ENCODE results near the gene RASSF5.

RASSF5 gene

DNA sequence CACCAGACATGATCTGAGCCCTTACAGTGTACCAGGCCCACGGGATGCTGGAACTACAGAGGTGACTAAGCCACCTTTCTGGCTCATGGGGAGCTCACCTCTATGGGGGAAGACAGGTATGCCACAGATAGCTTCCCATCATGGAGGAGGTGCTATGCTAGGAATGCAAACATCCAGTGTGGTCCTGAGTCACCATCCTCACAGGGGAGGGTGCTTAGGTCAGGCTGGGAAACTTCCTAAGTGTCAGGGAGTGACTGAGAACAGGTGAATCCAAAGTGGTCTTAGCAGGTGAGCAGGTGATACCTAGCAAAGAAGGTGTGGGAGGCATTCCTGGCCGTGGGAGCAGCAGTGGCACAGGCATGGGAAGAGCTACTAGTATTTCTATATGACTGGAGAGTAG is 8.6 kb upstream of the RASSF5 start:
- no peak for DNase-seq

DNA sequence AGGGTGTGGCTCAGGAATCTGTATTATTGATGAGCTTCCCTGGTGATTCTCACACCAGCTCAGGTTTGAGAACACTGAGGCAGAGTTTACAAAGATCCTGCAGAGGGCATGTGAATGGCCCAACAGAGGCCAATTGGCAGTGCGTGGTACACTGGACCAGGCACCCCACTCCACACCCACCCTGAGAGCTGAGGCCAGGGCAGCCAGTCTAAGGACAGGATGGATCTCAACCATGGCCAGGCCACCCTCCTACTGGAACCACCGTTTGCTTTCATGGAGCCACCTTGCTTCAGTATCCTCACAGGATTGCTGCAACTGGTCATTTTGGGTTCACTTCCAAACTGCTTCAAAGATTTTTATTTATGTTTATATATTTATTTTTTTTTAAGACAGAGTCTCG is 7.3 kb upstream of the RASSF5 start:
- no peak for DNase-seq

DNA sequence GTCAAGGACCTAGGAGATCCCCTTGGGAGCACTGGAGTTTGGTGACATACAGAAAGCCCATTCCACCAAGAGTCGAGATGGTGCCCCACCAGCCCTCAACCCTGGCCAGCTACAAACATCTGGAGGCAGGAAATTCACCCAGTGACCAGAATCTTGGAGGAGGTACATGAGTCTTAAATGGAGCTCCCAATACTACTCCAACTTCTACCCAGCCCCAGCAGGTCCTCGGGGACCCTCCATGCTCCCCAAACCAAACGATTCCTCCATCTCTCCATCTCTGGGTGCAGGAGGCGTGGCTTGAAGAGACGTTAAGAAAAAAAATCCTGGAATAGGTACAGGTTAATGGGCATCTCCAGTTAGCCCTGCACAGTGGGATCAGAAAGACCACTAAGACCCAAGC is 5.5 kb upstream of the RASSF5 start:
- no peak for DNase-seq

DNA sequence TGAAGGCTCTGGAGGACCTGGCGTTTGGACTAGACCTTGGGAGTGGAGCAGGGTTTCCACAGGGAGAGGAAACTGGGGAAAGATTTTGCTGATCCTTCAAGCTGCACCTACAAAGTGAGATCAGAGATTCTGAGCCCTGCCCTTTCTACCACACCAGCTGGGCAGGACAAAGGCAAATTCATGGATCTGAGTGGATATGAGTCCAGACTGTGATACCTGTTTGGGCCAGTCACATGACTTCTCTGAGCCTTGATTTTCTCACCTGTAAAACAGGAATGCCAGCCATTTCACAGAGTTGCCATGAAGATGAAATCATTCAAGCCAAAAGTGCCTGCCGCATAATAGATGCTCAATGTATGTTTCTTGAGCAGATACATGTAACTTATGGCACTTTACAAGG is 4.9 kb upstream of the RASSF5 start:
- DNase-seq, result no peak

DNA sequence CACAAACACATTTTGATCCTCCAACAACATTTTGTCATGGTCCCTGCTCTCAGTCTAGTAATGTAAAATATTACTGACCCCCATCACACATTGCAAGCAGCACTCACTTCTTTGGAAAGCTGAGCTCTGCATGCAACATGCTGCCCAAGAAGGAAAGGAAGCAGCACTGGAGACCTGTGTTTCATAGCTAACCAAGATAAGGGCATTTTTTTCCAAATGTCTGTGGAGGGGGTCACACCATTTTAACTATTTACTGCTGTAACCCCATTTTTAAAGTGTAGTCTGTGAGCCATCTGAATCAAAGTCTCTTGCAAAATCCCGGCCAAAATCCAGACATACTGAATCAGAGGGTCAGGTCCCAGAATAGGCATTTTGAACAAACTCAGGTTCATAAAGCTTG is 4.5 kb upstream of the RASSF5 start:
- DNase-seq, result no peak

DNA sequence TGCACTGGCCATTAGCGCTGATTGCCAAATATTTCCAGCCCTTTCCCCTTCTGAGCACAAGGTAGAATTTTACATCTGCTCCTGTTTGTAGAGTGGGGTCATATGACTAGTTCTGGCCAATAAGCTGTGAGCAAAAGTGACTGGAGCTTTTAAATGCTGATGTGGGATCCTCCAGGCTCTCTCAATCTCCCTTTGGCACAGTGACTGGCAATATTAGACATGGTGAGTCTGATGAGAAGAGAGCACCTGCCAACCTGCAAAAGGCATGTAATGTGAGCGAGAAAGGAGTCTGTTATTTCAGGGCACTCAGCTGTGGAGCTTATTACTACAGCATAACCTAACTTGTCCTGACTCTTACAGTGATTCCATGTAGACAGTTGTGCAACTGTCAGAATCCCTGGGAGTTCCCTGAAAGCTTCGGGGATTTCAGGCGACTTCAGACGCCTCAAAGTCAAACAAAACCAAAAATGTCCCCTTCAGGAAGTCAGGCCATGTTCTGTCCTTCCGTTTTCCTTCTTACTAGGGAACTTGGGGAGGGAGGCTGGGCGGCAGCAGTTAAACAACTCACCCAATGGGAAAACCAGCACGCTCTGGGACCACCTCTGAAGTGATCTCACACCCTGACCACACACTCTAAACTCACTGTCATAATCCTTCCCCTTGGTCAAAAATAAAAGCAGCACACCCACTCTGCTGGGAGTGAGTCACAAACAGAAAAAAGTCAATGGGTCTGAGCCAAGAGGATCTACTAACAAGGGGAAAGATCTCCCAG is 3.6 kb upstream of the RASSF5 start:
- DNase-seq, result no peak

DNA sequence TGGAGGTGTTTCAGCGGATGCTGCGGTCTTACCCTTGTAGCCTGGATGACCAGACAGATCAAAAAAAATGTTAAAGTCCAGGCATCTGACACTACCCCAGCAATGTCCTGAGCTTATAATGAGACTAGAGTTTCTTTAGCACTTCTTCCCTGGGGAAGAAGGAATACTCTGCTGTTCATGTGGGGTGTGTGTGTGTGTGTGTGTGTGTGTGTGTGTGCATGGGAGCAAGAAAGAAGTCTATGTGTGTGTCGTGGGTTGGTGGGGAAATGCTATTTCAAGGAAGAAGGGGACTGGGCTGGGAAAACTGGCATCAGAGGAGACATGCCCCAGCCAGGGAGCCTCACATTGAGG is 3.0 kb upstream of the RASSF5 start:
- no peak for DNase-seq

DNA sequence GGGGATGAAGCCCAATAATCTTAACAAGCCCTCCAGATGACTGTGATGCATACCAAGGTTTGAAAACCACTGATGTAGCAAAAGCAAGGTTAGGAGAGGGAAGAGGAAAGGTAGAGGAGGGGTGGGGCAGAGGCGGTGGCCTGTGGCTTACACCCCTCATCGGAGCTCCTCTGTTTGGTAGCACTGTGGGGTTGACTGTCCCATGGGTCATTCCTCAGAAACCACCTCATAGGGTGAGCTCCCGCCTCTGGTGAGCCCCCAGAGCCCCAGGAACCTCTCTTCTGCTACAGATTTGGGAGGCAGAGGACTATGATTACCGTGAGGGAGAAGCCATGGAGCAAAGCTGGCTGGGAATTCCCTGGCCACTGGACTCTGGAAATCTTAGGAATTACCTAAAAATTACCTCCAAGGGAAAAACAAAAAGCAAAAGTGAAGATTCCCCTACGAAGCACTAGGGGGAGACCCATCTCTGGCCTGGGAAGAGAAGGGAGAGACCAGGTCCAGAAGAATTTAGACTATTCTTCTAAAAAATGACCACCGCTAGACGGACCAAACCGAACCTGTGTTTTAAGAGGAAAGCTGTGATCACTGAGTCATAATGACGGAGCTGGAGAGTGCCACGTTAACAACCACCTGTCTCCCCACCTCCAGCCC is 1.5 kb upstream of the RASSF5 start:
- DNase-seq, result no peak

DNA sequence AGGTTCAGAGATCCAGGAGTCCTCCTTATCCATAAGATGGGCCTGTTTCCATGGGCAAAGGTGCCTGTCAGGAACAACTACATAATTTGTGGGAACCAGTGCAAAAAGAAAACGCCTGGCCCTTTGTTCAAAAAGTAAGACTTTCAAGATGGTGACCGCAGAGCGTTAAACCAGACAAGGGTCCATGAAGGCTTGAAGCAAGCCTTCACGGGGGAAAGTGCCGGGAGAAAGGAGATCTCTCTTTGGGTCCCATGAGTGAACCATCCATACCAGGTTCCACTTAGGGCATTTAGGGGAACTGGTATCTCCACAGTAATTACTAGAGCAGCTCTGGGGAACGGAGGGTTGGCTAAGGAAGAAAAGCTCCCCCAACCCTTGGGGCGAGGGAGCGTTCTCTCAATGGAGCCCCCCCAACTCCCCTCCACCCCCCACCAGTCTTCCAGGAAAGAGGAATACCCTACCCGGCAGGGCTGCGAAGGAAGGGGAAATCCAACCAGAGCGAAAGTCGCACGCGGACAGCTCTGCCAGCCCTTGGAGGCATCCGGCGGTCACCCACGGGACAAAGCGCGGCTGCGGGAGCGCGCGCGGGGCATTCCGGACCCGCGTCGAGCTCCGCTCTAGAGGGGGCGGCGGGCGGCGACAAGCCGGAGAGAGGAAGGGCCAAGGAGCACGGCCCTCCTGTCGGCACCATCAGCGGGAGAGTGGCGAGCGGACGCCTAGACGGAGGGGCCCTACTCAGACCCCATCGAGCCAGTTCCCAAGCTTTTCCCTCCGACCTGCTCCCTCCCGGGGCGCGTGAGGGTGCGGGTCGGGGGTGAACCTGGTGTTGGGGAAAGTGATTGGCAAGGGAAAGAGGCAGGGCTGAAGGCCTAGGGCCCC is 687 bp upstream of the RASSF5 start:
- no peak for DNase-seq

DNA sequence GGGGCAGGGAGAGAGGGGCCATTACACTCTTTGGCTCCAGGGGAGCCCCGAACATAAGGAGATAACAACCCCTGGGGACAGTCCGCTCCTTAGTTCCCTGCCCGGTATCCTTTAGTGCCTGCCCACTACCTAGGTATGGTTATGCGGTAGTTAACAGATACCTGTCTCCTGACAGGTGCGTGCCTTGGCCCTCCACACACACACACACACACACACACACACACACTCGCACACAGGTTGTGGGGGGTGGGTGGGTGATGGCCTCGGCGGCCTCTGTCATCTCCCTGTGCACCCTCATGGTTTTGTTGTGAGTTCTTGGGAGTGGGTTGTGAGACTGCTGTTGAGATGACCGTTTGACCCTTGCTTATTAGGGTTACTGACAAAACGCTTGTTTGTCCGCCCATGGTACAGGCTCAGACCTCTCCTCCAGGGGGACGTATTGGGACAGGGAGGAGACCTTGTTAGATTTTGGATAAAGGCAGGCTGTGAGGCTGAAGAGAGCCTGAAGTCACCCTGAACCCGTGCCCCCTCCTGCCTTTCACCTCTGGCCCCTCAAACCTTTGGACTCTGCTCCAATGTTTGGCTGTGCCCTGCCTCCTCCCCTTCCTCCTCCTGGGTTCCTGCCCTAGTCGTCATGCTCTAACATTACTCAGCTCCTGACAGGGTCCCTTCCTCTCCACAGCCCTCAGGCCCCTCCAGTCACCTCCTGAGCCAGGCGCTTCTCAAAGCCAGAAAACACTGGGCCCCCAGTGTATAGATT is 979 bp downstream of the RASSF5 start:
- no peak for DNase-seq

DNA sequence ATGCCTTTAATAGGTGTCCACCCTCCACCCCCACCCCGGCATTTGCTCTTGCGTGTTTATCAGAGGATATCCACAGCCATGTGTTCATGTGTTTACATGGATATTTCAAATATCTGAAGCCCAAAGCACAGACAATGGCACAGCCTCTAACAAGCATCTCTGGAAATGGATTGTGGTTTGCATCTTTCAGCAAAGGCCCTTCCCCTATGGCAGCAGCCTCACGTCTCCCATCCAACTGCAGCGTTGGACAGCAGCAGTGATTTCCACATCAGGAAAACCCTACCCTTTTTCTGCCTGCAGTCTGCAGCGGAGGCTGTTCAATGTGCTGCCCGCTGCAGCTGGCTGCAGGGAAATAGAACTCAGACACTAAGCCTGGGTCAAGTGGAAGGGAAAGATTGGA is 1.6 kb downstream of the RASSF5 start:
- DNase-seq, result no peak

DNA sequence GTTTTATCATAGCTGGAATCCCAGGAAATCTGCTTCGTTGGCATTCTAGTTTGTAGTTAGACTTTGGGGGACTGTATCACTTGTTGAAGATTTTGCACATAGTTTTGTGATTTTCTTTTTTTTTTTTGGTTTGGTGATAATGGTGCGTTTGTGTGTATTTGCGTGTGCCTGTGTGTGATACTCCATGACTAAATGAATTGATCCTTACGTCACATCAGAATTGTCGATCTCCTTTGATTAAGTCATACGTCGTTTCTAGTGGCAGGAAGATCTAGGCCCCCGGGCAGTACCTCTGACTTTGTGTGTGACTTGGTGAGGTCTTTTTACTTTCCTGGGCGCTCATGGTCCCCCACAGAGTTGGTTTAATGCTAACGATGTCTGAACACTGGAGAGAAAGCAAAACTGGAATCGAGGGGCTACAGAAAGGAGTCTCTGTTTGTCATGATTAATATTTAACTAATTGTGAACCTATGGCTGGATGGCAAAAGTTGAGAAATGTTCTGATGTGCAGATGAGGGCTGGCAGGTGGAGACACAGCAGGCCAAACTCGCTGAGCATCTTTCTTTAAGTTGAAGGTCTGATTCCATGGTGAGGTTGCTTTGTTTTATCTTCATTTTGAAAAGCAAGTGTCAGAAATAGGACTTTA is 2.4 kb downstream of the RASSF5 start:
- no peak for DNase-seq

DNA sequence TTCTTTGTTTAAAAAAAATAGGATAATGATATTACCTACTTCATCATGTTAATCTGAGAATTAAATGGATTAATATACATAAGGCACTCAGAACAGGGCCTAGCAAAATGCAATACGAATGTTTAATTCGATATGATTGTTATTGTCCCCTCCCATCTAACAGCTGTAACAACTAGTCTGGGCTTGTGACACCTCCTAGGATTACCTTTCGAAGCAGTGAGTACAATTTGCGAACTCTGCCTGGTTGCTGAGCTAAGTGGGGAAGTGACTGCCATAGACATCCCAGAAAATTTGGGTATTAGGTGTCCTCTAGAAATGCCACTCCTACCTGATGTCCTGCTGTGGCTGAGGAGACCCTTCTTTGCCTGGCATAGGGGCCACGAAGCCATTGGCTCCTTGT is 3.0 kb downstream of the RASSF5 start:
- DNase-seq, result no peak

DNA sequence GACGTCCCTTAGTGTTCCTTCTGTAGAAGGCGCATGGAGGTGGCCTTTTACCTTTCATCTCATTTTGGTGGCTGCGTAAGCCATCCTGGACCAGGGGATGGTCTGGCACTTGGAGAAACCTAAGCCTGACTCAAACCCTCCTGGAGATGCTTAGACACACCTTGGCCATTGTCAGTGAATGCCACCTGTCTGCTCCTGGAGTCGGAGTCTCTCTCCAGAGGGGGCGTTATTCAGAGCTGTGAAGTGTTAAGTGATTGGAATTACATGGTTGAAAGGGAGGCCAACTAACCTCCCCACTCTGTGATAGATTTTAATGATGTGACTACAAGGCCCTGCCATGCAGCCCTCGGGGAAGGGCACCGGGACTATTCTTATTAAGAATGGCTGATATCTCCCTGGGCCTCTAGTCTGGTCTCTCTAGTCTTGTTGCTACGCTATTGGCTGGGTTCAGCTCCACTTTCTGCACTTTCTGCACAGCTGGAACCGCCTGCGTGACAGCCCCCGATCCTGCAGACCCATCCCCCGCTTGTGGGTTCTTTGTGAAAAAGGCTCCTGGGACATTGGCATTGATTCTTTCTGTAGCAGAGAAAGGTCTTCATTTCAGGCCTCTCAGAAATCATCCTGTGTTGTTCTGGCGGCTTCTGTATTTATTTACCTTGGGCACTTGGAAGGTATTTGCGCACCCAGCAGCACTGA is 4.2 kb downstream of the RASSF5 start:
- no peak for DNase-seq

DNA sequence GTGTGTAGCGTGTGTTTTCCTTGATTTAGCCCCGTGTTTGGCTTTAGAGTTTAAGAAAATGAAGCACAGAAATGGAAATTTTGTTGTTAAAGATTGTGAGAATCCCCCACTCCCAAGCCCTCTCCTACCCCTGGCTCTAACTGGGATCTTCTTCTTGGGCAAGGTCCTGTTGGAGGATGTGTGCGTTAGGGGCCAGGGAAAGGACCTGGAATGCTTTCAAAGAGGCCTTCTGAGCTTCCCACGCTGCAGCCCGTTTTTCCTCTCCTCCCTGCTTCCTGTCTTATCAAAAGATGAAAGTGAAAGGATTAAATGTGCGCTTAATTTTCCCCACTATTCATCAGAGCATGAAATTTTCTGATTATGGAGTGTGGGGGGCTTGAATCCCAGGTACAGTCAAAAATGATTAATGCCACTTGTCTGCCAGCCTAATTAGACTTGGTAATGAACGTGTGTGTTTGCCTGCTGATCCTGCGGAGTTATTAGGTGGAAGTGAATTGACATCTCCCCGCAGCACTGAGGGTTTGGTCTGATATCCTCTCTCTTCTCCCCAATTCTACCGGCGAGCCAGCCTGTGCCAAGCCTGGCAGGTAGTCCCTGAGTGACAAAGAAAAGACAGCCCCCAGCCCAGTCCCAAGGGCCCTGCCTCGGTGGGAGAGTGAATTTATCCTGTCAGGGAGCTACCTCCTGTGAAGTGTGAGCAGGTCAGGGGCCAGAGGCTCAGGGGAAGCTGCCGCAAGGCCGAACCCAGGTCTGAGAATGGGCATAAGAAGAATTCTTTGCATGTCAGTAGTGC is 4.9 kb downstream of the RASSF5 start:
- no peak for DNase-seq

DNA sequence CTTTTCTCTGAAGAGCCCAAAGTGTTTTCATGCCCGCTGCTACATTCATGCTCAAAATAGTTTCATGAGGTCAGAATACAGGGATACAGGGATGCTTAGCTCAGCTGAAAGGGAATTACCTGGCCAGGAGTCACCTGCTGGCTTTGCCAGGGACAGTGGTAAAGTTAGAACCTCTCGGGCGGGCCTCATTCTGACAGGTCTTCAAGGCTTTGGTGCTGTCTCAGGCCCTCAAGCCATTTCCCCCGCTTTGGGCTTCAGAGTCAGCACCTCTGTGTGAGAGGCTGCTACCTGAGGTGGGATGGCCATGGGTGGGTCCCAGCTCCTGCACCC is 5.5 kb downstream of the RASSF5 start:
- DNase-seq, result no peak

DNA sequence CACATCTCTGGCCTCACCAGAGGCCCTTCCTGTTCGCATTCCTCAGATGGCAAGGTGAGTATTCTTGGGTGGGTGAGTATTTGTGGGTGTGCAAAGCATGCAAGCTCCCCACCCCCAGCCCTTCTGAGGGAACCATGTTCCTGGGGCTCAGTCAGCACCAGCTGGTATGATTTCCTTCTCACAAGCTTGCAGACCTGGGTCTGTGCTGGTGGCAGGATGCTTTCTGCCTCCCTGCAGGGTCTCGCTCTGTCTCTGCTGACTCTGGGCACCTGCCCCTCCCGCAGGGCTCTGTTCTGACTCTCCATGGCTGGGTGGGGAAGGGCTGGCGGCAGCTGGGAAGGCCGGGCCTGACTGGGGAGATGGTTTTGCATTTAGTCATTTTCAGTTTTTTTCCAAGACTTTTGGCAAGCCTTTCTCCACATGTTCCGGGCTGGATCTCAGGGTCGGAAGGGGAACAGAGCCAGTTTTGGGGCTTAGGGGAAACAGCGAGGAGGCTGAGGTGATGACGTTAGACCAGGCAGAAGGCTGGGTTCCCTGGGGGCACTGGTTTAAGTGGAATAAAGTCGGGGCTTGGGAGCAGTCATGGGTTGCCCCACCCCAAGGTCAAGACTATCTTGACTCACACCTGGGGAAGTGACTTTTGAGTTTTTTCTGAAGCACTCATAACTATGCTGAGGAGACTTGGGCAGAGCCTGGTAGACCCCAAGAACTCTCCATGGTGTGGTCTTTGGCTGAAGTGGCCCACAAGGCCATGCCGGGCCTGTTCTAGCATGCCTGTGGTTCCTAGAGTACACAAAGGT is 6.2 kb downstream of the RASSF5 start:
- DNase-seq, result no peak

DNA sequence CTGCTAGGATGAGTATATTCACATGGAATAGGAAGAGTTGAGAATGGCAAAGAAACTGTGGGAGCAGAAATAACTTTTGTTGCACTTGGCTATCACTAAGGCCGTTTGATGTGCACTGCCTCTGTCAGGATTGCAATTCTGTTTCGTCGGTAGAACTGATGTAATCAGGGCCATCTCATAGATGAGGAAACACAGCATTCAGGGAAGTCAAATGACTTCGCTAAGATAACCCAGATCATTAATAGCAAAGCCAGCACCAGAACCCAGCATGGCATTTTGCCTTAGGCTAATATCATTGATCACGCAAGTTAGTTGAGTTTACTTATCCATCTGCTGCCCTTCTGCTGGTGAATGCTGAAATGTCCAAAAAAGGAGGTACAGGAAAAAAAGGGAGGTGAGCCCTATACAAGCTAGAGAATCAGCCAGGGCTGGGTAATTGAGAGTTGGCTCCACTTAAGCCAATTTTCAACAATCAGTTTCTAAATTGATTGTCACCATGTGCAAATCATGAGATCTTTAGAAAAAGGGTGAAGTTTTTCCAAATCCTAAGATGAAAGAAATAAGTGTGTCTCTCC is 7.6 kb downstream of the RASSF5 start:
- no peak for DNase-seq

DNA sequence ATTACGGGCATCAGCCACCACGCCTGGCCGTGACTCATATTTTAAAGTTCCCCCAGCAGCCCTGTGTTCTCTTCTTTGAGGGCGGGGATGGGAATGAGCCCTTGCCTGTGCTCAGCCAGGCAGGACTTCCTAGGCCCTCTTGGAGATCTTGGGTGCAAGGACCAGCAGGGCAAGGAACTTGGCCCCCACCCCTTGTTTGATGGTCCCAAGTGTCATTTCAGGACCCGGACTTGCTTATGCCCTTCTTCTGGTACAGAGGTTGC is 9.3 kb downstream of the RASSF5 start:
- DNase-seq, result no peak

DNA sequence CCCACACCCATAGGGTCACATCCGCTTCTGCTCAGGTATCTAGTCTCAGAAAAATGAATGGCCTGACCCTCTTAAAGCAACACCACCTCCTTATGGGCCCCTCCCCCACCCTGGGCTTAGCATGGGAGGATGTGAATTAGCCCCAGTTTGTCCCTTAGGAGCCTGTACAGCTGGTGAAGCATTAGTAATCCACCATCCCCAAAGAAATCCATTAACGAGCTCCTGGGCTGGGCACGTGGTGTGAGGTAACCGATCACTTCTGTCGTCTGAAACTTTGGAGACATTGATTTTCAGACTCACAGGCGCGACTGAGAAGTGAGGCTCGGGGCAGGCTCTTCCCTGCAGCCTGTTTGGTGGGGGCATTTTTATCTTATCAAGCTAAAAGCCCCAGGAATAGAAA is 10.5 kb downstream of the RASSF5 start:
- DNase-seq, result no peak
